Bronchial epithelial cell (primary cell): ENCODE results near the gene CYP8B1. TPM values are rescaled to one million over a fixed set of nuclear protein-coding genes. Genes with fewer than 3 reads are reported as not detected.
A peak's percentile ranks its signal among the peaks of the same experiment; 100 is the strongest.
"Not testable (repeated sequence)": the region's sequence is repeated elsewhere in the genome, so short reads cannot be mapped to it uniquely, and the experiment has no call there.

ENCODE experiments used
- DNase-seq: peaks from one replicate; pipeline ENCODE4 v3.0.0-alpha.2; 2010; ENCODE audit warnings: low read depth
- FAIRE-seq: peaks from 2 replicates; lab custom pipeline; 2011; peaks lifted over from hg19 to GRCh38; lab: Jason Lieb, UNC
- H3K27me3 ChIP-seq: 2 replicates; pipeline ENCODE4 v1.5.1; 2011; ENCODE audit warnings: low read length; ENCODE audit not compliant: control insufficient read depth, insufficient read depth
- H3K36me3 ChIP-seq: 2 replicates; pipeline ENCODE4 v1.5.1; 2011; ENCODE audit warnings: low read length; ENCODE audit not compliant: control insufficient read depth, insufficient read depth
- H3K4me3 ChIP-seq: 2 replicates; pipeline ENCODE4 v1.5.1; 2011; ENCODE audit warnings: mild to moderate bottlenecking, low read depth, low read length, control low read depth
- CTCF ChIP-seq: IDR thresholded peaks from 2 replicates; pipeline ENCODE4 v1.5.1; 2011; ENCODE audit warnings: mild to moderate bottlenecking, moderate library complexity, low read length, control low read depth, inconsistent platforms; ENCODE audit not compliant: insufficient read depth, severe bottlenecking
- total RNA-seq: library from RNA; depleted of rRNA; stranded (reverse); fragments of >200 nt; gene quantifications from 2 replicates; pipeline ENCODE4 v1.2.1, GENCODE V29; 2014

Gene CYP8B1
- total RNA-seq, 1 donor from 2014 or later, result not detected

GRCh38 chr3:42892169-42892568, 16.5 kb upstream of the CYP8B1 start:
- H3K36me3 ChIP-seq, result no peaks in the 10 kb centered on the region
- H3K4me3 ChIP-seq, result no peak overlapping the region
- H3K27me3 ChIP-seq, result no peaks in the 10 kb centered on the region
- TF ChIP-seq CTCF, result no peak
- DNase-seq, result peak; percentile 29
- no peak for FAIRE-seq

GRCh38 chr3:42891042-42891441, 15.4 kb upstream of the CYP8B1 start:
- no peak overlapping the region for H3K4me3 ChIP-seq
- no peaks in the 10 kb centered on the region for H3K36me3 ChIP-seq
- FAIRE-seq (no peak), DNase-seq (no peak)
- no peaks in the 10 kb centered on the region for H3K27me3 ChIP-seq
- TF ChIP-seq CTCF, result no peak

GRCh38 chr3:42887084-42887483, 11.4 kb upstream of the CYP8B1 start:
- no peaks in the 10 kb centered on the region for H3K36me3 ChIP-seq
- TF ChIP-seq CTCF, result no peak
- no peak for FAIRE-seq
- DNase-seq, result no peak
- H3K27me3 ChIP-seq, result no peaks in the 10 kb centered on the region
- H3K4me3 ChIP-seq, result no peak overlapping the region

GRCh38 chr3:42886294-42886822, 10.7 kb upstream of the CYP8B1 start:
- no peaks in the 10 kb centered on the region for H3K36me3 ChIP-seq
- H3K27me3 ChIP-seq, result no peaks in the 10 kb centered on the region
- H3K4me3 ChIP-seq, result no peak overlapping the region
- TF ChIP-seq CTCF, result no peak
- FAIRE-seq (no peak), DNase-seq (no peak)

GRCh38 chr3:42884324-42884723, 8.6 kb upstream of the CYP8B1 start:
- H3K36me3 ChIP-seq, result no peaks in the 10 kb centered on the region
- DNase-seq, result no peak
- FAIRE-seq, result no peak
- TF ChIP-seq CTCF, result no peak
- no peak overlapping the region for H3K4me3 ChIP-seq
- H3K27me3 ChIP-seq, result peaks cover 2% of the 10 kb centered on the region

- FAIRE-seq, H3K4me3 ChIP-seq, H3K27me3 ChIP-seq, H3K36me3 ChIP-seq: not testable (repeated sequence)
- peak; percentile 17 for DNase-seq
Measured at GRCh38 chr3:42883251-42883930, 7.7 kb upstream of the CYP8B1 start.
